Fibroblast of lung (primary cell): ENCODE measurements around the gene EIF2B2. TPM values are rescaled to one million over a fixed set of nuclear protein-coding genes. Genes with fewer than 3 reads are reported as not detected.

Experiments
- DNase-seq, 2 donors: peaks; one replicate each; pipeline versions ENCODE4 v3.0.0 to v3.0.0-alpha.2; 2010; ENCODE audit warnings: low read depth in 2 of 2
- H2AFZ ChIP-seq: 2 replicates; pipeline ENCODE4 v1.5.1; 2012; ENCODE audit warnings: low read length, control low read depth, inconsistent platforms
- H3K27ac ChIP-seq: 2 replicates; pipeline ENCODE4 v1.5.1; 2011; ENCODE audit warnings: low read length, control low read depth; ENCODE audit not compliant: insufficient read depth
- H3K27me3 ChIP-seq: 2 replicates; pipeline ENCODE4 v1.5.1; 2011; ENCODE audit warnings: mild to moderate bottlenecking, low read length; ENCODE audit not compliant: control insufficient read depth, insufficient read depth
- H3K36me3 ChIP-seq: 2 replicates; pipeline ENCODE4 v1.5.1; 2011; ENCODE audit warnings: low read length; ENCODE audit not compliant: control insufficient read depth, insufficient read depth
- H3K4me1 ChIP-seq: 2 replicates; pipeline ENCODE4 v1.5.1; 2011; ENCODE audit warnings: low read length; ENCODE audit not compliant: control insufficient read depth, insufficient read depth; ENCODE audit errors: extremely low read depth
- H3K4me2 ChIP-seq: 2 replicates; pipeline ENCODE4 v1.5.1; 2011; ENCODE audit warnings: low read length, control low read depth; ENCODE audit not compliant: insufficient read depth; ENCODE audit errors: extremely low read depth
- H3K4me3 ChIP-seq, 4 experiments: fragments of 200-600 bp in 1 of 4; sonication (generic) in 1 of 4; replicated peaks in 1 of 4; 2 replicates each; pipeline ENCODE4 v1.5.1; 2011 to 2016; ENCODE audit warnings: low read length in 4 of 4, low read depth in 3 of 4, mild to moderate bottlenecking in 3 of 4, control low read depth in 2 of 4, inconsistent platforms in 1 of 4, mixed read lengths in 1 of 4; ENCODE audit not compliant: insufficient read depth in 1 of 4; ENCODE audit errors: control extremely low read depth in 1 of 4
- H3K79me2 ChIP-seq: 2 replicates; pipeline ENCODE4 v1.5.1; 2012; ENCODE audit warnings: mild to moderate bottlenecking, low read length, inconsistent platforms; ENCODE audit not compliant: control insufficient read depth, insufficient read depth
- H3K9ac ChIP-seq: 2 replicates; pipeline ENCODE4 v1.5.1; 2011; ENCODE audit warnings: mild to moderate bottlenecking, low read length, control low read depth; ENCODE audit not compliant: insufficient read depth
- H3K9me3 ChIP-seq: 2 replicates; pipeline ENCODE4 v1.5.1; 2012; ENCODE audit warnings: low read depth, low read length; ENCODE audit not compliant: control insufficient read depth, insufficient read depth
- H4K20me1 ChIP-seq: 2 replicates; pipeline ENCODE4 v1.5.1; 2011; ENCODE audit warnings: low read length; ENCODE audit not compliant: control insufficient read depth, insufficient read depth; ENCODE audit errors: extremely low read depth
- EZH2 ChIP-seq: IDR thresholded peaks from 2 replicates; pipeline ENCODE4 v1.5.1; 2012; ENCODE audit warnings: low read length, control low read depth, mild to moderate bottlenecking; ENCODE audit errors: missing control alignments
- polyA plus RNA-seq, 2 donors: library from polyadenylated mRNA; depleted of rRNA in 1 of 2; stranded (reverse) in 1 of 2; unstranded in 1 of 2; fragments of >200 nt; gene quantifications; 2 replicates each; pipeline ENCODE4 v1.2.1, GENCODE V29; 2011 to 2012; ENCODE audit warnings: missing spikeins in 1 of 2
- total RNA-seq: library from RNA; depleted of rRNA; stranded (reverse); fragments of >200 nt; gene quantifications from 2 replicates; pipeline ENCODE4 v1.2.1, GENCODE V29; 2014
- TF ChIP-seq, protein P1 (sequence below), 2 donors: IDR thresholded peaks in 1 of 2; conservative IDR thresholded peaks in 1 of 2; 1 replicate in 1 of 2; 2 replicates in 1 of 2; pipeline ENCODE4 v1.5.1; 2011 to 2012; ENCODE audit warnings: low read length in 2 of 2, control low read depth in 1 of 2, inconsistent platforms in 1 of 2, low read depth in 1 of 2, mild to moderate bottlenecking in 1 of 2

The EIF2B2 gene
- total and polyA plus RNA-seq, 2 donors (not counting 1 experiment from before 2014, with no cell fraction given): 30.2 to 83.6 TPM

DNA sequence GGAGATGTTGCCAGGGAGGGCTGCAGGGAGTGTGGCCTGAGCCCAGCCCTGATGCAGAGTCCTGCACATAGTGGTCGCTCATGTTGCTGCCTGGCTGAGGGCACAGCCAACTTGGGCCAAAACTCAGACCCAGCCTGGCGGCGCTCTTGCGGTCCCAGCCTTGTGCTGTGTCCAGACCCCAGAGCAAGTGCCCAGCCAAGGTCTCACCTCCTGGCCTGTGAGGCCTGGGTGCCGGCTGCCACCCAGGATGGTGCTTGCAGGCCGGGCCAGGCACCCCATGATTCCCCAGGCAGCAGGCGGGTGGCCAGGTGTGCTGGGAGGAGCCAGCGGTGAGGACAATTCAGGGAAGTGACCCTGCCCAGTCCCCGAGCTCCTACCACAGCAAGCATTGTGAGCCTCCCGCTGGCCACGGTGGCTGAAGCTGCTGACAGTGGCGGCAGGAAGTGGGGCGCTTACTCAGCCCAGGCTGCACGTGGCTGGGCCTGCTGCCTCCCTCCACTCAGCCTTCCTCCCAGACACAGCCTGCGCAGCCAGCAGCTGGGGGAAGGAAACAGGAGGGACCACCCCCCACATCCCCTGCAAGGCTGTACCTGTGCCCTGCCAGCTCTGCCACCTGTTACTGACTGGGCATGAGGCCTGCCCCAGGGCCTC is 29.6 kb upstream of the EIF2B2 start:
- H2AFZ ChIP-seq: no peak overlapping the region
- DNase-seq: peak in 1 of 2 donors; percentile 57

DNA sequence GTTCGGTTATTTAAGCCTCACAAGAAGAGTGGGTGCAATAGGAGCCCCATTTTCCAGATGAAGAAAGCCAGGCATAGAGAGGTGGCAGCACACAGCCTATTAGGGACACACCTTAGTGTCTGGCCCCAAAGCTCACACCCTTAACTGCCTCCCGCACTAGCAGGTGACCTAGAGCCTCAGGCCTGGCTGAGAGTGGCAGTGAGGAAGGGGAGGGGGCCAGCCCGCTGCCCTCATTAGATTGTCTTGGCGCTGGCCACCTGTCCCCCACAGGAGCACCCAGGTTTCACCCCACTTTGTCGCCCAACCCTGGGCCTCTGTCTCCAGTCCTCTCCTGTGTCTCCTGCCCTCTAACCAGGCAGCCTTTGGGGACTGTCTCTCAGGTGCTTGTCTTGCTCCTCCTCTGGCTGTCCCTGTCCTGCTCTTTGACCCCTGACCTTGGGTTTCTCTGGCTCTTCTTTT is 28.8 kb upstream of the EIF2B2 start:
- H3K4me1 ChIP-seq: no peaks in the 10 kb centered on the region
- H2AFZ ChIP-seq: no peak overlapping the region

More for the DNA sequence above, 29.6 kb upstream of the EIF2B2 start:
- no peak overlapping the region for H3K4me3 ChIP-seq
- H3K36me3 ChIP-seq: no peaks in the 10 kb centered on the region
- H4K20me1 ChIP-seq: no peaks in the 10 kb centered on the region
- H3K79me2 ChIP-seq: no peaks in the 10 kb centered on the region
- TF ChIP-seq, protein P1, sequence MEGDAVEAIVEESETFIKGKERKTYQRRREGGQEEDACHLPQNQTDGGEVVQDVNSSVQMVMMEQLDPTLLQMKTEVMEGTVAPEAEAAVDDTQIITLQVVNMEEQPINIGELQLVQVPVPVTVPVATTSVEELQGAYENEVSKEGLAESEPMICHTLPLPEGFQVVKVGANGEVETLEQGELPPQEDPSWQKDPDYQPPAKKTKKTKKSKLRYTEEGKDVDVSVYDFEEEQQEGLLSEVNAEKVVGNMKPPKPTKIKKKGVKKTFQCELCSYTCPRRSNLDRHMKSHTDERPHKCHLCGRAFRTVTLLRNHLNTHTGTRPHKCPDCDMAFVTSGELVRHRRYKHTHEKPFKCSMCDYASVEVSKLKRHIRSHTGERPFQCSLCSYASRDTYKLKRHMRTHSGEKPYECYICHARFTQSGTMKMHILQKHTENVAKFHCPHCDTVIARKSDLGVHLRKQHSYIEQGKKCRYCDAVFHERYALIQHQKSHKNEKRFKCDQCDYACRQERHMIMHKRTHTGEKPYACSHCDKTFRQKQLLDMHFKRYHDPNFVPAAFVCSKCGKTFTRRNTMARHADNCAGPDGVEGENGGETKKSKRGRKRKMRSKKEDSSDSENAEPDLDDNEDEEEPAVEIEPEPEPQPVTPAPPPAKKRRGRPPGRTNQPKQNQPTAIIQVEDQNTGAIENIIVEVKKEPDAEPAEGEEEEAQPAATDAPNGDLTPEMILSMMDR (conservative IDR thresholded peaks at IDR 0.05 in 1 of 2, IDR thresholded peaks at IDR 0.05 in 1 of 2; ENCODE audit: low read depth in 1 of 2, low read length in 2 of 2): no peak
- TF ChIP-seq EZH2: no peak
- H3K9ac ChIP-seq: no peak overlapping the region
- H3K27me3 ChIP-seq: no peaks in the 10 kb centered on the region
- H3K27ac ChIP-seq: no peak overlapping the region
- no peaks in the 10 kb centered on the region for H3K9me3 ChIP-seq
- H3K4me2 ChIP-seq: no peak overlapping the region
- H3K4me1 ChIP-seq: no peaks in the 10 kb centered on the region

DNA sequence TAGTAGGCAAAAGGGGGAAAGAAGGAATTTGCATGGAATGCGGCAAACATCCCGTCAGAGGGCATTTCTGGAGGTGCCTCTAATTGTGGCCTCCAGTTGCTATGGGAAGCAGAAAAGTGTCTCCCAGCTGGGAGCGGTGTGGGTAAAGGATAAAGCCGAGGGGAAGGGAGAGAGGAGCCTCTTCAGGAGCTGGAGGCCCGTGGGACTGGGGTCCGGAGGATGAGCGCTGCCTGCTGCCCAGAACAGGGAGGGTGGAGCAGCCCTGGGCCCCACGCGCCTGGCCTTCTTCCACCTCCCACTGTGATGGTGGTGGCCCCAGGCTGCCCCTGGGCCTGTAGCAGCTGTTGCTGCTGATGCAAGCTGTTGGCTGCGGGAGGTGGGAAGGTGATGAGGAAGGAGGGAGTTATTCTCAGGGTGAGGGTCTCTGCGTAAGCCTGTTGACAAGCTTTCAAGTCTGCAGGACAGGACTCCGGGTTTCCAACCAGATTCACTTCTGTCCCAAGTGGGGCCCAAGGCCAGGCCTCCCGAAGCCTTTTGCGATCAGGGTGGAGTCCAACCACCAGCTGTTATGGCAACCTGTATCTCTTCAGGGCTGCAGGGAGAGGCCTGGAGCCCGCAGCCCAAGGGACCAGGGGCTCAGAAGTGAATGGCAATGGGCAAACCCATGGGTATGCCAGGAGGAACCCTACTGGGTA is 28.2 kb upstream of the EIF2B2 start:
- Histone ChIP-seq H3K27me3 (no peaks in the 10 kb centered on the region), H3K36me3 (no peaks in the 10 kb centered on the region), H3K4me1 (no peaks in the 10 kb centered on the region), H4K20me1 (no peaks in the 10 kb centered on the region), H2AFZ (no peak overlapping the region), H3K4me2 (no peak overlapping the region), H3K9ac (no peak overlapping the region), H3K27ac (no peak overlapping the region), H3K79me2 (no peaks in the 10 kb centered on the region), H3K4me3 (no peak overlapping the region), H3K9me3 (no peaks in the 10 kb centered on the region)
- DNase-seq: peak in 1 of 2 donors; percentile 10
- no peak for TF ChIP-seq EZH2
- TF ChIP-seq, protein P1 (conservative IDR thresholded peaks at IDR 0.05 in 1 of 2, IDR thresholded peaks at IDR 0.05 in 1 of 2; ENCODE audit: low read depth in 1 of 2, low read length in 2 of 2): no peak

More for the DNA sequence above, 28.8 kb upstream of the EIF2B2 start:
- Histone ChIP-seq H3K4me2 (no peak overlapping the region), H3K27ac (no peak overlapping the region), H4K20me1 (no peaks in the 10 kb centered on the region), H3K36me3 (no peaks in the 10 kb centered on the region), H3K79me2 (no peaks in the 10 kb centered on the region), H3K9me3 (no peaks in the 10 kb centered on the region), H3K4me3 (no peak overlapping the region), H3K9ac (no peak overlapping the region), H3K27me3 (no peaks in the 10 kb centered on the region)
- TF ChIP-seq EZH2: no peak
- TF ChIP-seq, protein P1 (conservative IDR thresholded peaks at IDR 0.05 in 1 of 2, IDR thresholded peaks at IDR 0.05 in 1 of 2; ENCODE audit: low read depth in 1 of 2, low read length in 2 of 2): no peak
- no peak for DNase-seq
